Fibroblast of lung (primary cell): ENCODE data around the gene NKD1.

Experiments
- CTCF ChIP-seq, 2 donors: IDR thresholded peaks in 1 of 2; conservative IDR thresholded peaks in 1 of 2; 1 replicate in 1 of 2; 2 replicates in 1 of 2; pipeline ENCODE4 v1.5.1; 2011 to 2012; ENCODE audit warnings: low read length in 2 of 2, control low read depth in 1 of 2, inconsistent platforms in 1 of 2, low read depth in 1 of 2, mild to moderate bottlenecking in 1 of 2
- EZH2 ChIP-seq: IDR thresholded peaks from 2 replicates; pipeline ENCODE4 v1.5.1; 2012; ENCODE audit warnings: low read length, control low read depth, mild to moderate bottlenecking; ENCODE audit errors: missing control alignments

GRCh38 chr16:50559342-50559741, 11.1 kb downstream of the NKD1 start:
- TF ChIP-seq CTCF (conservative IDR thresholded peaks at IDR 0.05 in 1 of 2, IDR thresholded peaks at IDR 0.05 in 1 of 2; ENCODE audit: low read depth in 1 of 2, low read length in 2 of 2) (no peak), EZH2 (no peak)
